ENCODE data around the gene NASP.
"Not testable (repeated sequence)": the region's sequence is repeated elsewhere in the genome, so short reads cannot be mapped to it uniquely, and the experiment has no call there.

The NASP gene

GRCh38 chr1:45569962-45570581 lies 13.8 kb upstream of the NASP start:
- DNase-seq: peak in 11 of 14 donors; percentile 12 to 59 (median 46)

DNA sequence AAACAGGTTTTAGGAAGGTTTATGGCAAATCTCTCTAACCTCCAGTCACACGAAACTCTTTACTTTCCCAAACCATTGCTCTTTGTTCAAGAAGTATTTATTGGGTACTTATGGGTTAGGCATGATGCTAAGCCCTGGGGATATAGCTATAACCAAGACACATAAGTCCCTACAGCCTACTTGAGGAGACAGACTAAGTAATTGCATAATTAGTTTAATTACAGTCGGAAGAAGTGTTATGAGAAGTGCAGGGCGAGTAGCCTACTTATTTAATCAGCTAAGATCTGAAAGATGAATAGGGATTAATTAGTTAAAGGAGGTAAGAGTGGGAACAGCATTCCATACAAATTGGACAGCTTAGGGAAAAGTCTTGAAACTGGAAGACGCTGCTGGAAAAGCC lies 13.2 kb upstream of the NASP start:
- no peak for DNase-seq

- DNase-seq: no peak
These were observed 10.5 kb upstream of the NASP start for GRCh38 chr1:45573231-45573804.

DNA sequence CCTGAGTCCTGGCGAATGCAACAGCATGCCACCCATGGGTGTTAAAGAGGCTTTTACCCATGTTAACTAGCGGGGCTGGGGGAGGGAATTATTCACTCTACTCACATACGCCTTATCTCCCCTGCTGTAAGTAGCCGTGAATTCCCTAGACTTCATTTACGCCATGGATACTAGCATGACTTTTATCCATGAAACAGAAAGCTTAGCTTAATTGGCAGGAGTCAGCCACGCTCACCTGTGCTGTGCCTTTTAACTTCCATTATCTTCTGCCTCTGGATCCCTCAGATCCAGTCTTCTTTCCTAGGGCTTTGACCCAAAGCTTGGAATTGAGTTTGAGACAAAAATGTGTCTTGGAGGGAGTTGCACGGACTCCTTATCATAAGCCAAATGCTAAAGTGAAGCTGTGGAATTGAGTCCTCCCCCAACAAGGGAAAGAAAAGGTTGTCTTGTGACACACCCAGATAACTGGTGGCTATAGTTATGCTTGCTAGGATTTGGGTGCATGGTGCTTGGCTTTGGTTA lies 9.7 kb upstream of the NASP start:
- DNase-seq: no peak

GRCh38 chr1:45583264-45583665 lies 576 bp upstream of the NASP start:
- DNase-seq: peak; percentile 62 to 97 (median 90)

GRCh38 chr1:45584351-45585109 lies 689 bp downstream of the NASP start:
- peak in 13 of 14 donors; percentile 52 to 84 (median 70) for DNase-seq

- DNase-seq: no peak
These were observed 1.2 kb downstream of the NASP start for GRCh38 chr1:45585110-45585426.

DNA sequence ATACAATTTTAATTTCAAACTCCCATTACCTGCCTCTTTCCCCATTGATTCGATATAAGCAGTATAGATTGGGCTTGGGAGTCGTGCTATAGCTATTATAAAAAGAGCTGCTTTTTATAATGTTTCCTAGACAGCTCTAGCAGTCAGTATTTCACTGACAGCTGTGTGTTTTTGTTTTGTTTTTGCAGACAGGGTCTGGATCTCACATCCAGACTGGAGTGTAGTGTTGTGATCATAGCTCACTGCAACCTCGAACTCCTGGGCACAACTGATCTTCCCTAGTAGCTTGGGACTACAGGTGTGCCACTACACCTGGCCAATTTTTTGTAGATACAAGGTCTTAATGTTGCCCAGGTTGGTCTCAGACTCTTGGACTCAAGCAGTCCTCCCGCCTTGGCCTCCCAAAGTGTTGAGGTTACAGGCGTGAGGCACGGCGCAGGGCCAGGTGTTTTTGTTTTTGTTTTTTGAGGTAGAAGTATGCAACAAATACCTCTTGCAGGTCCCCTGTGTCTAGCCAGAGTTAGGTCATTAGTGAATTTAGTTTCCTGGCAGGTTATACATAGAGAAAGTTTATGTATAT lies 1.7 kb downstream of the NASP start:
- DNase-seq: no peak

DNA sequence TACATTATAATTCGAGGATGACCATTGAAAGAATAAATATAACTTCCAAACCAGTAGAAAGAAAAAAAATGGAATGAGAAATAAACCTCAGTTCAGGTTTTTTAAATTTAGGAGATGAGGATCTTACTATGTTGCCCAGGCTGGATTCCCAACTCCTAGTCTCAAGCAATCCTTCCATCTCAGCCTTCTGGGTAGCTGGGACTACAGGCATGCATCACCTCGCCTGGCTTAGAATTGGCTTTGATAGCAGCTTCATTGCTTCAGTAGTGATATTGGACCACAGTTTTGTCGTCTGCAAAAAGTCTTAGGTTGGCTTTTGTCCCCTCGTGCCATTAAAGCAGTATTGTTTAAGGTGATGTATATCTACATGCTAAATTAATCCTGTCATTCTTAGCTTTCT lies 2.9 kb downstream of the NASP start:
- DNase-seq: no peak

GRCh38 chr1:45589861-45590260 lies 6.0 kb downstream of the NASP start:
- no peak for DNase-seq

DNA sequence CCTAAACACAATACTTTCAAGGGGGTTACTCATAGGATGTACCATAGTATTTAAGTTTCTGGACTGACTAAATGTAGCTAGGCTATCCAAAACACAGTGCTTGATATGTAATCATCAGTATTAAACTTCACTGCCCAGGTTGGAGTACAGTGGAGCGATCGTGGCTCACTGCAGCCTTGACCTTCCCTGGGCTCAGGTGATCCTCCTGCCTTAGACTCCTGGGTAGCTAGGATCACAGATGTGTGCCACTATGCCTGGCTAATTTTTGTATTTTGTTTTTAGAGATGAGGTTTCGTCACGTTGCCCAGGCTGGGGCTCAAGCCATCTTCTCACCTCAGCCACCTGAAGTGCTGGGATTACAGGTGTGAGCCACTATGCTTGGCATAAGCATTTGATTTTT lies 10.6 kb downstream of the NASP start:
- no peak for DNase-seq

GRCh38 chr1:45596765-45597164 lies 12.9 kb downstream of the NASP start:
- not testable (repeated sequence) for DNase-seq

DNA sequence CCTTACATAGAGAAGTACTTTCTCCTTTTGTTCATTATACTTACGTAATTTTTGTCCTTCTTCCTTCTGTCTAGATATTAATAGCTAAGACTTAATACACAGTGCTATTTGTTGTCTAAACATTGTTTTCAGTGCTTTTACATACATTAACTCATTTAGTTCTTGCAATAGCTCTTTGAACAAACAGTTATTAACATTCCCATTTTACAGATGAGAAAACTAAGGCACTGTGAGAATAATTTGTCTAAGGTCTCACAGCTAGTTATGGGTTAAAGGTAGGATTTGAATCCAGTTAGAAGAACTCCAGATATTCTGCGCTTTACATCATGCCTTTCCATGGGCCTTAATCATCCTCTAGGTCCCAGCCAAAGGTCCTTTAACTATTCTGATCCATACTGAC lies 20.4 kb downstream of the NASP start:
- no peak for DNase-seq

DNA sequence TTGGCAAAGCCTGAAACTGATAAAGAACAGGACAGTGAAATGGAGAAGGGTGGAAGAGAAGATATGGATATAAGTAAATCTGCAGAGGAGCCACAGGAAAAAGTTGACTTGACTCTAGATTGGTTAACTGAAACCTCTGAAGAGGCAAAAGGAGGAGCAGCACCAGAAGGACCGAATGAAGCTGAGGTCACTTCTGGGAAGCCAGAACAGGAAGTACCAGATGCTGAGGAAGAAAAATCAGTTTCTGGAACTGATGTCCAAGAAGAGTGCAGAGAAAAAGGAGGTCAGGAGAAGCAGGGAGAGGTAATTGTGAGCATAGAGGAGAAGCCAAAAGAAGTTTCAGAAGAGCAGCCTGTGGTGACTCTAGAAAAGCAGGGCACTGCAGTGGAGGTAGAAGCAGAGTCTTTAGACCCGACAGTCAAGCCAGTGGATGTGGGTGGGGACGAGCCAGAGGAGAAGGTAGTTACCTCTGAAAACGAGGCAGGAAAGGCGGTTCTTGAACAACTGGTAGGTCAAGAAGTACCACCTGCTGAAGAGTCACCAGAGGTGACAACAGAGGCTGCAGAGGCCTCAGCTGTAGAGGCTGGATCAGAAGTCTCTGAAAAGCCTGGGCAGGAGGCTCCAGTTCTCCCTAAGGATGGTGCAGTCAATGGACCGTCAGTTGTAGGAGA lies 23.7 kb downstream of the NASP start:
- DNase-seq: no peak

DNA sequence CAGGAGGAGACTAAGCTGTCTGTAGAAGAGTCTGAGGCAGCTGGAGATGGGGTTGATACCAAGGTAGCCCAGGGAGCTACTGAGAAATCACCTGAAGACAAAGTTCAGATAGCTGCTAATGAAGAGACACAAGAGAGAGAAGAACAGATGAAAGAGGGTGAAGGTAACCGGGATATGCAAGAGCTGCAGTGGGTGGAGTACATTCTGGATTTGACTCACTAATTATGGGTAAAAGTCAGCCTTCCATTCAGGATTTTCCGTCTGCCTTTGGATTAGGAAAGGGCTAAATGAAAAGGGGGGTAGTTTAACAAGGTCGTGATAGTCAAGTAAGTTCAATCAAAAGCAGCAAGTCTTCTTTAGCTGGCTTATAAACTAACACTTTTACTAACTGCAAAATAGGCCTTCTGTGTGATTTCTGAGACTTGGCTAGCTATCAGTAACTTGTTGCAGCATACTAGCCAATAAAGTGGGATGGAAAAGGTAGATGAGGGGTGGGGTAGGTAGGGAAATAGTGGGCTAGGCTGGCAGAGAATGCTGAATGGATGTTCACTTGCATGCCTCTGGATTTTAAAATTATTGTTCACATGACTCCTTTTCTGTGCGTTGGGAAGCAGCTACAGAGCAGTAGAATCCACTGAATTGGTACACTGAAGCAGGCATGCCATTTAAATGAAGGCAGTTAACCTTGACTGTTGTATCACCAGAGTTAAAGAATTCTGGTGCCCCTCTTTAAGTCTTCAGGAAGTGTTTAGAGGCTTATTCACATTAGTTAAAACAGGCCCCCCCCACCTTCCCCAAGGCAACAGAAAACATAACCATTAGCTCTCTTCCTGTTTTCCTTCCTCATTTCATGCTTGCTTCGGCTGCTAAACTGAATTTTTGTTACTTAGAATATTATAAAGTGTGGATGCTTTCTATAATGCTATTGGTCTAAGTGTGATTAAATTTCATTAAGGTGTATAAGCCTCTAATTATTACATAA lies 24.6 kb downstream of the NASP start:
- DNase-seq: no peak

- DNase-seq: no peak
These were observed 26.9 kb downstream of the NASP start for GRCh38 chr1:45610589-45611226.

DNA sequence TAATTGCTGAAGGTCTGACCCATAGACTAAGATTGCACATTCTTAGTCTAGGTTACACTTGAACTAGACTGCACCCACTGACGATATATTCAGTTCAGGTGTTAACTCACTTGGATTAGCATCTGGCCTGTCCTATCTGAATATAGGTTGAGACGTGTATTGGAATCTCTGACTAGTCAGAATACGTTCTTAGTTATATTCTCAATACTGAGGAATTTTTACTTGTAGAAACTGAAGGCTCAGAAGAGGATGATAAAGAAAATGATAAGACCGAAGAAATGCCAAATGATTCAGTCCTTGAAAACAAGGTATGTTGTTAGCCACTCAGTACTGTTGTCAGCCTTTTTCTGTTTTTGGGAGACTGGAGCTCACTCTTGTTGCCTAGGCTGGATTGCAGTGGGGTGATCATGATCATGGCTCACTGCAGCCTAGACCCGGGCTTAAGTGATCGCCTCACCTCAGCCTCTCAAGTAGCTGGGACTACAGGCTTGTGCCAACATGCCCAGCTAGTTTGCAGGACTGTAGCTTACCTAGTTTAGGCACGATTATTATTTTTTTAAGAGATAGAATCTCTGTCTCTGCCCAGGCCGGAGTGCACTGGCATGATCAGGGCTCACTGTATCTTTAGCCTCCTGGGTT lies 29.2 kb downstream of the NASP start:
- no peak for DNase-seq

DNA sequence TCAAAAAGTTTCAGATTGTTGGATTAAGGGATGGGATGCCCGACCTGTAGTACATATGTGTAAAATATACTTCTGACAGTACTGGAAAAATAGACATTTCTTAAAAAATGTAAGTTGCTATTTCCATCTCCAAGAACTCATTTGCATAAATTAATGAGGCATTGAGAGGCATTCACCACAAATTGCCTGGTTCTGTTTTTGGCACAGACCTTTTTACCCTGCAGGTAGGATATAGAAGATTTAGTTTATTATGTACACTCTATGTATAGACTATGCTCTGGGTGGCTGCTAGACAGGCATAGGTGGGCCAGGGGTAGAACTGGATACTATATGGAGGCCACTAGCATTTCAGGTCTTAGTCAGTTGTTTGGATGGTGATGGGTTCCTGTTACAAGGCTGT lies 32.0 kb downstream of the NASP start:
- DNase-seq: no peak

DNA sequence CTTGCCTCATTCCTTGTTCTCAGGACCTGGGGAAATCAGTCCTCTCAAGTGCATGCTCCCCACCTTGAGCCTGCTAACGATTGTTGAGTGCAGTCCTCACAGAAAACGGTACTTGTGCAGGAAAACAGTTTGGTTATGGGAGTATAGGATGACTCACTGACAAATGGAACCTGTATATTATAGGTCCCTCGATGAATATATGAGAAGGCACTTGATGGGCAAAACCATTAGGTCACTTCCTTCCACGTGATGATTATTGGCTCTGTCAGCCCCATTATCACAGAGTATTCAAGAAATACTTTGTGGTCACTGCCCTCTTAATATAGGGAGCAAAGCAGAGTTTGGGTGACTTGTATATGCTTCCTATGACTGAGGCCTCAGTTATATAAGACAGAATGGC lies 33.8 kb downstream of the NASP start:
- no peak for DNase-seq

- DNase-seq: no peak
These were observed 35.5 kb downstream of the NASP start for GRCh38 chr1:45619149-45619921.
